WI38 (cell line): ENCODE measurements around the gene MCM9.

ENCODE experiments used
- H3K4me3 ChIP-seq: 2 replicates; pipeline ENCODE4 v1.5.1; 2011; ENCODE audit warnings: low read depth, mild to moderate bottlenecking, control low read depth, low read length
- TF ChIP-seq, protein P1 (sequence below): IDR thresholded peaks from 2 replicates; pipeline ENCODE4 v1.5.1; 2012; ENCODE audit warnings: low read depth, mild to moderate bottlenecking, control low read depth, low read length

Gene MCM9

DNA sequence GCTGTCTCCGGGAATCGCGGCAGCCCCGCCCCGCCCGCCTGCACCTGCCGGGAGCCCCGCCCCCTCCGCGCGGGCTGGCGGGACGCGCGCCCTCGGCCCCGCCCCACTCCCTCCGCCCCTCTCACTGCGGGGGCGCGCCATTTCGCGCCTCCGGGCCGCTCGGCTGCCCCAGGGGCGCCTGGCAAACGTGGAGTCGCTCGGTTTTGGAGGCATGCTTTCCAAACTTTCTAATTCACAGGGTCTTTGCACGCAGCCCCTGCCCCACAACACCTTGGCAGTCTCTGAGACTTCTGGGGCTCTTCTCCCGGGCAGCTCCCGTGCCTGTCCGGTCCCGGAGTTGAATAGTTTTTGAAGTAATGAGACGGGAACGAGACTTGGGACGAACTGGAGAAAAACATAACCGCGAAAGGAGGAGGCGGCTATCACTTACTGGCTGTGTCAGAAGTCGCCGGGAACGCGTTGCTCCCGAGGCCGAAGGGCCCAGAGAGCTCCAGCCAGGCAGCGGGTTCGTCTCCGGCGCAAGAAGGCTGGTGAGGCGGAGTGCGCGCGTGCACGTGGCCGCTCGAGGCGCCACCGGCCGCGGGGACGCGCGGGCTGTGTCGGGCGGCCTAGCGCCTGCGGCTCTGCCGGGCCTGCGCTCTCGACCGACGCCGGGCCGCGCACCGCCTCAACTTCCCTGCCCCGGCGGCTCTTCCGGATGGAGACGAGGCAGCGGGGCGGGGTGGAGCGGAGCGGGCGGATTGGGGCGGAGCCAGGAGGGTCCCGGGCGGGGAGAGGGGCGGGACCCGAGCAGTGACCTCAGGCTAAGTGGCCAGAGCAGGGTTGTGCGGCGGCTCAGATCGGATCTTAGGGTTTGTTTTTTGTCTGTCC lies at the start of gene MCM9:
Gene MCM9 (minus strand): TSS at position 699 of the 870 bp plus-strand sequence. CDS start 3,436 bp downstream, outside the sequence.
- peak within 1 kb of the TSS; percentile 86 for H3K4me3 ChIP-seq
- TF ChIP-seq, protein P1, sequence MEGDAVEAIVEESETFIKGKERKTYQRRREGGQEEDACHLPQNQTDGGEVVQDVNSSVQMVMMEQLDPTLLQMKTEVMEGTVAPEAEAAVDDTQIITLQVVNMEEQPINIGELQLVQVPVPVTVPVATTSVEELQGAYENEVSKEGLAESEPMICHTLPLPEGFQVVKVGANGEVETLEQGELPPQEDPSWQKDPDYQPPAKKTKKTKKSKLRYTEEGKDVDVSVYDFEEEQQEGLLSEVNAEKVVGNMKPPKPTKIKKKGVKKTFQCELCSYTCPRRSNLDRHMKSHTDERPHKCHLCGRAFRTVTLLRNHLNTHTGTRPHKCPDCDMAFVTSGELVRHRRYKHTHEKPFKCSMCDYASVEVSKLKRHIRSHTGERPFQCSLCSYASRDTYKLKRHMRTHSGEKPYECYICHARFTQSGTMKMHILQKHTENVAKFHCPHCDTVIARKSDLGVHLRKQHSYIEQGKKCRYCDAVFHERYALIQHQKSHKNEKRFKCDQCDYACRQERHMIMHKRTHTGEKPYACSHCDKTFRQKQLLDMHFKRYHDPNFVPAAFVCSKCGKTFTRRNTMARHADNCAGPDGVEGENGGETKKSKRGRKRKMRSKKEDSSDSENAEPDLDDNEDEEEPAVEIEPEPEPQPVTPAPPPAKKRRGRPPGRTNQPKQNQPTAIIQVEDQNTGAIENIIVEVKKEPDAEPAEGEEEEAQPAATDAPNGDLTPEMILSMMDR, result no peak

DNA sequence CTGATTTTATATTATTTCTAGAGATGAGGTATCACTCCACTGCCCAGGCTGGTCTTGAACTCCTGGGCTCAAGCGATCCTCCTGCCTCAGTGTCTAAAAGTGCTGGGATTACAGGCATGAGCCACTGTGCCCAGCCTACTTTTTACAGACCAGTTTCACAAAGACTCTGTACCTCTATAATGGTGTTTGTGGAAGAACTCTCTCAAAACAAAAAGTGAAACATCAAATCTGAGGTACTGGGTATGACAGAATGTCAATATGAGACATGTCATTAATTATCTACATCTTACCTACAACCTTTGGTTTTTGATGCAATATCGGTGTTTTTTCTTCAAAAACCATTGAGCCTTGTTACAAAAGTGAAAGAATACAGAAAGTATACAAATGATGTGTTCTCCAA lies 49.4 kb upstream of the MCM9 start:
- TF ChIP-seq, protein P1, result no peak
- no peak overlapping the region for H3K4me3 ChIP-seq

DNA sequence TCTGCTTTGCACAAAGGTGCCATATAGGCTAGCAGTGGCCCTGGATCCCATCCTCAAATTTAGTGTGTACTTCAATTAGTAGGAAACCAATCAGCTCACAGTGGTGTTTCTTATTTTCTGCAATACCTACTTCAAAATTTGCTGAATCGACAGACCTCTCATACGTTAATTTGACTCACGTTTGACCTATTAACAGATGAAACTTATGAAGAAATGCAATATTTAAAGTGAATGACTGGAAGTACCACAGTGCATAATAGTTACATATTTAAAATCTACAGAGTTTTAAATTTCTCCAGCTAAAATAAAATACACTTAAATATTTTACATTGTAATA lies 47.6 kb upstream of the MCM9 start:
- no peak overlapping the region for H3K4me3 ChIP-seq
- TF ChIP-seq, protein P1, result no peak

DNA sequence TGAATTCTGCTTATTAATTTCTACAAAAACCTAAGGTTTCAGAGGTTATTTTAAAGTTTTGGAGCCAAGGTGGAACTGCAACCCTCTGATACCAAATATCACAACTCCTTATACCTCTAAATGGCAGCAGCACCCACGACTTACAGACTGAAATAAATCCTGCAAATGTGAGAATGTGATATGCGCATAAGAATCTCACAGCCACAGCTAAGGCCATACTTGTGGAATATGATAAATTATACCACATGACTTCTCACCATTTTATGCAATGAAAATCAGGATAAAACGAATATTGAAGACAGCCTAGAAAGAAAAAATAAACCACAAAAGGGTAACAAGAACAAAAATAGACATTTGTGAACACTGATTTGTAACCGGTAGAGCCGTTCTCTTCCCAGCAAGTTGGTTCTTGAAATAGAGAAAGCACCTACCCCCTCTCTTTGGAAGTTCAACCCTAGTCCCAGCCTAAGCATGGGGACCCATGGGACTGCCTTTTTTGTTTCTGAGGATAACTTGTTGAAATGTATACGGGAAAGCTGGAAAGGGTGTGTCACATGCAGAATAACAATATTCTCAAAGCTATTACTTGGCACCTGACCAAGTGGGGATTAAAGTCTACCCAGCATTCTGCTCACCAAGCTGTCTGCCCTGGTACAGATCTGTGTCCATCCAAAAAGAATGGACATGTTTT lies 47.1 kb upstream of the MCM9 start:
- H3K4me3 ChIP-seq, result no peak overlapping the region
- TF ChIP-seq, protein P1, result no peak

DNA sequence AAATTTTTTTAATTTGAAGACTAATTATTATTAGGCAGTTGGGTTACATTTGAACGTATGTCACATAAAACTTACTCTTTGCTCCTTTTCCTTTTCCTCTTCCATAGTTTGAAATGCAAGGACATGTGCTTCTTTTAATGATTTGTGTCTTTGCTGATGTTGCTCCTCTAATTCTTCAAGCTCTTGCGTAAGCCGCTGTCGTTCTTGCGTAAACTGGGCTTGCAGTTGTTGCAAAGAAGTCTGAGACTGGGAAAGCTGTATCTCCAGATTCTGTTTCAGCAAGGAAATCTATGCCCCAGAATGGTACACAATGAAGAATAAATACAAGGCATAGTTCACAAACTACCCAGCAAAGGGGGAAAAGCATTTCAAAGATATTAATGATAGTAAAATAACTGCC lies 45.1 kb upstream of the MCM9 start:
- no peak overlapping the region for H3K4me3 ChIP-seq

DNA sequence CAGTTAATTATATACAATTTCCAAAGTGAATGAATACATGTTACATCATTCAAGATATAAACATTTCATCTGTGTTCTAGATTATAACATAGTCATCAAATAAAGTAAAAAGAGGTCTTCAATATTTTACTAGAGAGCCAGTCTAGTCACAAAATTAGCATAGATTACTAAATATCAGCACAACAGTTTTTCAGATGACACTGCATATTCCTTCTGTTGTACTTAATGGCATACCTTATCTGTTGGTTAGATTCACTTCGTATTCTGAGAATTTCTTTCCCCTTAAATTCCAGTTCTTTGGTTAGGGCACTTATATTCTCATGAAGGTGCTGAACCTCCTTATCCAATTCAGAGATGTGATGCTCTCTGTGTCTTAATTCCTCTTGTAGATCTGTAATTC lies 39.8 kb upstream of the MCM9 start:
- H3K4me3 ChIP-seq, result no peak overlapping the region
- TF ChIP-seq, protein P1, result no peak

More for the DNA sequence above, 45.1 kb upstream of the MCM9 start:
- TF ChIP-seq, protein P1, result no peak

DNA sequence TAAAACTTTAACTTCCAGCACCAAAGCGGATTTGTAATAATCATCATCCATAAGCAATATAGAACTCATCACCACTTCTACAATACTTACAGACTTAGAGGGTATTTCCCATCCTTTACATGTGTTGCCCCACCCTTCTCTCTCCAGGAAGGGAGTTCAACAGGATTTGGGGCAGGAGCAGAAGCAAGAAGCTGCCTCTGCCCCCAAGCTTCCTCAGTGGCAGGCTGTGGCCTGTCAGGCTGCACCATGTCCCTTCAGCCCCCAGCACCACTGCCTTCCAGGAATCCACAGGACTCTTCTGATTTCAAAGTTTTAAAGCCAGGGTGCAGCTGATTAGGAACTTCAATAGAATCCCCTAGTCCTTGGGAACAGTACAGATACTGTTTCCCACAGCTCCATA lies 36.7 kb upstream of the MCM9 start:
- TF ChIP-seq, protein P1, result no peak

More for the DNA sequence above, 36.7 kb upstream of the MCM9 start:
- no peak overlapping the region for H3K4me3 ChIP-seq
